Measurements from ENCODE around the gene USF3. TPM values are rescaled to one million over a fixed set of nuclear protein-coding genes. Genes with fewer than 3 reads are reported as not detected.
"Not testable (repeated sequence)": the region's sequence is repeated elsewhere in the genome, so short reads cannot be mapped to it uniquely, and the experiment has no call there.

The USF3 gene
- total RNA-seq, 2 donors from 2014 or later, result 16.8 to 18.2 TPM

GRCh38 chr3:113659101-113659541 is 37.3 kb downstream of the USF3 start:
- H3K27me3 Mint-ChIP-seq (ENCODE audit: low read depth), result no peaks in the 10 kb centered on the region
- no peak overlapping the region for H3K4me3 Mint-ChIP-seq
- H3K27ac Mint-ChIP-seq, result no peak overlapping the region
- ATAC-seq (replicated peaks in 1 of 2), result no peak
- H3K36me3 Mint-ChIP-seq (ENCODE audit: insufficient read depth in 2 of 2), result peaks cover 16 to 29% of the 10 kb centered on the region in 2 donors
- H3K4me1 Mint-ChIP-seq (ENCODE audit: low read depth), result no peaks in the 10 kb centered on the region
- DNase-seq, result no peak
- no peaks in the 10 kb centered on the region for H3K9me3 Mint-ChIP-seq

- Mint-ChIP-seq H3K4me3 (no peak overlapping the region), H3K36me3 (ENCODE audit: insufficient read depth in 2 of 2) (peaks cover 16 to 26% of the 10 kb centered on the region in 2 donors), H3K4me1 (ENCODE audit: low read depth) (no peaks in the 10 kb centered on the region), H3K27ac (no peak overlapping the region), H3K27me3 (ENCODE audit: low read depth) (no peaks in the 10 kb centered on the region), H3K9me3 (no peaks in the 10 kb centered on the region)
- ATAC-seq (replicated peaks in 1 of 2) (no peak), DNase-seq (no peak)
Observed at GRCh38 chr3:113658107-113658506, 38.3 kb downstream of the USF3 start.

GRCh38 chr3:113654851-113655250 is 41.6 kb downstream of the USF3 start:
- Mint-ChIP-seq H3K9me3 (peaks cover 0 to 1% of the 10 kb centered on the region in 2 donors), H3K4me3 (no peak overlapping the region), H3K4me1 (ENCODE audit: low read depth) (no peaks in the 10 kb centered on the region), H3K27ac (no peak overlapping the region), H3K27me3 (ENCODE audit: low read depth) (no peaks in the 10 kb centered on the region), H3K36me3 (ENCODE audit: insufficient read depth in 2 of 2) (peaks cover 15 to 18% of the 10 kb centered on the region in 2 donors)
- no peak for DNase-seq
- ATAC-seq (replicated peaks in 1 of 2), result no peak

- Mint-ChIP-seq H3K9me3 (peaks cover 0 to 1% of the 10 kb centered on the region in 2 donors), H3K4me3 (no peak overlapping the region)
- no peak for ATAC-seq (replicated peaks in 1 of 2)
Observed at GRCh38 chr3:113654310-113654709, 42.1 kb downstream of the USF3 start.

GRCh38 chr3:113649174-113649845 is 47.1 kb downstream of the USF3 start:
- peaks cover 2 to 5% of the 10 kb centered on the region in 2 donors for H3K9me3 Mint-ChIP-seq
- H3K36me3 Mint-ChIP-seq (ENCODE audit: insufficient read depth in 2 of 2), result peaks cover 16% of the 10 kb centered on the region in 2 donors
- H3K4me1 Mint-ChIP-seq (ENCODE audit: low read depth), result no peaks in the 10 kb centered on the region
- H3K4me3 Mint-ChIP-seq, result no peak overlapping the region
- no peak for ATAC-seq (replicated peaks in 1 of 2)
- no peaks in the 10 kb centered on the region for H3K27me3 Mint-ChIP-seq (ENCODE audit: low read depth)
- H3K27ac Mint-ChIP-seq, result no peak overlapping the region
- no peak for DNase-seq

More at GRCh38 chr3:113654310-113654709, 42.1 kb downstream of the USF3 start:
- H3K4me1 Mint-ChIP-seq (ENCODE audit: low read depth), result no peaks in the 10 kb centered on the region
- H3K27me3 Mint-ChIP-seq (ENCODE audit: low read depth), result no peaks in the 10 kb centered on the region
- DNase-seq, result no peak
- H3K27ac Mint-ChIP-seq, result no peak overlapping the region
- H3K36me3 Mint-ChIP-seq (ENCODE audit: insufficient read depth in 2 of 2), result peaks cover 10 to 14% of the 10 kb centered on the region in 2 donors

GRCh38 chr3:113648524-113648923 is 47.9 kb downstream of the USF3 start:
- no peak overlapping the region for H3K27ac Mint-ChIP-seq
- H3K36me3 Mint-ChIP-seq (ENCODE audit: insufficient read depth in 2 of 2), result peaks cover 16 to 18% of the 10 kb centered on the region in 2 donors
- DNase-seq, result no peak
- H3K27me3 Mint-ChIP-seq (ENCODE audit: low read depth), result no peaks in the 10 kb centered on the region
- no peak for ATAC-seq (replicated peaks in 1 of 2)
- H3K4me1 Mint-ChIP-seq (ENCODE audit: low read depth), result no peaks in the 10 kb centered on the region
- H3K9me3 Mint-ChIP-seq, result peaks cover 2 to 7% of the 10 kb centered on the region in 2 donors
- no peak overlapping the region for H3K4me3 Mint-ChIP-seq

GRCh38 chr3:113643583-113643982 is 52.9 kb downstream of the USF3 start:
- H3K4me1 Mint-ChIP-seq (ENCODE audit: low read depth), result no peaks in the 10 kb centered on the region
- H3K4me3 Mint-ChIP-seq, result no peak overlapping the region
- H3K36me3 Mint-ChIP-seq (ENCODE audit: insufficient read depth in 2 of 2), result peaks cover 15 to 16% of the 10 kb centered on the region in 2 donors
- H3K27ac Mint-ChIP-seq, result peak overlapping the region; percentile 13
- ATAC-seq (replicated peaks in 1 of 2), result no peak
- H3K27me3 Mint-ChIP-seq (ENCODE audit: low read depth), result no peaks in the 10 kb centered on the region
- peaks cover 2 to 5% of the 10 kb centered on the region in 2 donors for H3K9me3 Mint-ChIP-seq
- no peak for DNase-seq

GRCh38 chr3:113638910-113639309 is 57.5 kb downstream of the USF3 start:
- no peaks in the 10 kb centered on the region for H3K9me3 Mint-ChIP-seq
- no peak for ATAC-seq (replicated peaks in 1 of 2)

GRCh38 chr3:113637756-113638155 is 58.7 kb downstream of the USF3 start:
- Mint-ChIP-seq H3K4me3 (no peak overlapping the region), H3K27me3 (ENCODE audit: low read depth) (no peaks in the 10 kb centered on the region), H3K9me3 (no peaks in the 10 kb centered on the region), H3K36me3 (ENCODE audit: insufficient read depth in 2 of 2) (no peaks in the 10 kb centered on the region), H3K27ac (no peak overlapping the region), H3K4me1 (ENCODE audit: low read depth) (no peaks in the 10 kb centered on the region)
- no peak for ATAC-seq (replicated peaks in 1 of 2)
- DNase-seq, result no peak

More at GRCh38 chr3:113638910-113639309, 57.5 kb downstream of the USF3 start:
- Mint-ChIP-seq H3K27ac (no peak overlapping the region), H3K4me1 (ENCODE audit: low read depth) (no peaks in the 10 kb centered on the region), H3K27me3 (ENCODE audit: low read depth) (no peaks in the 10 kb centered on the region), H3K36me3 (ENCODE audit: insufficient read depth in 2 of 2) (no peaks in the 10 kb centered on the region), H3K4me3 (no peak overlapping the region)
- no peak for DNase-seq

GRCh38 chr3:113636034-113636433 is 60.4 kb downstream of the USF3 start:
- H3K9me3 Mint-ChIP-seq; H3K36me3 Mint-ChIP-seq (ENCODE audit: insufficient read depth in 2 of 2); ATAC-seq (replicated peaks in 1 of 2); DNase-seq; H3K27me3 Mint-ChIP-seq (ENCODE audit: low read depth); H3K4me3 Mint-ChIP-seq; H3K27ac Mint-ChIP-seq; H3K4me1 Mint-ChIP-seq (ENCODE audit: low read depth): not testable (repeated sequence)

GRCh38 chr3:113634782-113635474 is 61.5 kb downstream of the USF3 start:
- H3K27ac Mint-ChIP-seq, result no peak overlapping the region
- no peak for ATAC-seq (replicated peaks in 1 of 2)
- no peaks in the 10 kb centered on the region for H3K9me3 Mint-ChIP-seq
- DNase-seq, result no peak
- no peaks in the 10 kb centered on the region for H3K4me1 Mint-ChIP-seq (ENCODE audit: low read depth)
- H3K27me3 Mint-ChIP-seq (ENCODE audit: low read depth), result no peaks in the 10 kb centered on the region
- H3K4me3 Mint-ChIP-seq, result no peak overlapping the region
- no peaks in the 10 kb centered on the region for H3K36me3 Mint-ChIP-seq (ENCODE audit: insufficient read depth in 2 of 2)

GRCh38 chr3:113631573-113631972 is 64.9 kb downstream of the USF3 start:
- Mint-ChIP-seq H3K27me3 (ENCODE audit: low read depth) (no peaks in the 10 kb centered on the region), H3K36me3 (ENCODE audit: insufficient read depth in 2 of 2) (peaks cover 1% of the 10 kb centered on the region in 2 donors), H3K4me1 (ENCODE audit: low read depth) (peaks cover 6% of the 10 kb centered on the region), H3K4me3 (no peak overlapping the region), H3K9me3 (no peaks in the 10 kb centered on the region), H3K27ac (no peak overlapping the region)
- no peak for ATAC-seq (replicated peaks in 1 of 2)
- no peak for DNase-seq

GRCh38 chr3:113630956-113631542 is 65.4 kb downstream of the USF3 start:
- Mint-ChIP-seq H3K9me3 (no peaks in the 10 kb centered on the region), H3K27ac (peak overlapping the region; percentile 33), H3K4me3 (no peak overlapping the region), H3K36me3 (ENCODE audit: insufficient read depth in 2 of 2) (peaks cover 1 to 6% of the 10 kb centered on the region in 2 donors), H3K4me1 (ENCODE audit: low read depth) (peaks cover 7% of the 10 kb centered on the region), H3K27me3 (ENCODE audit: low read depth) (no peaks in the 10 kb centered on the region)
- no peak for ATAC-seq (replicated peaks in 1 of 2)
- DNase-seq, result no peak

Data from activated T-cell treated with anti-CD3 and anti-CD28 coated beads, Interleukin-2, amount 50 U/mL, for 72 hours (primary cell).